PFSK-1 (cell line): ENCODE results near the gene CAPN14.

ENCODE experiments used
- FOXP2 ChIP-seq: optimal IDR thresholded peaks from 2 replicates; pipeline ENCODE3; 2011; ENCODE audit warnings: borderline replicate concordance, control low read depth, inconsistent platforms; ENCODE audit not compliant: insufficient read depth; ENCODE audit errors: extremely low read length, extremely low read depth
- POLR2AphosphoS5 ChIP-seq: IDR thresholded peaks from 2 replicates; pipeline ENCODE4 v1.6.1; 2012; ENCODE audit warnings: low read depth, mild to moderate bottlenecking, control low read depth, low read length, moderate library complexity
- REST ChIP-seq, 2 experiments: IDR thresholded peaks; 2 replicates each; pipeline versions ENCODE4 v1.6.1 to v1.8.0; 2011 to 2012; ENCODE audit warnings: low read depth in 2 of 2, low read length in 2 of 2, control low read depth in 1 of 2, inconsistent platforms in 1 of 2, mild to moderate bottlenecking in 1 of 2, moderate library complexity in 1 of 2; ENCODE audit not compliant: insufficient read depth in 1 of 2
- SIN3A ChIP-seq: IDR thresholded peaks from 2 replicates; pipeline ENCODE4 v1.6.1; 2012; ENCODE audit warnings: mild to moderate bottlenecking, low read length, moderate library complexity, borderline replicate concordance; ENCODE audit not compliant: insufficient read depth
- TAF1 ChIP-seq: IDR thresholded peaks from 2 replicates; pipeline ENCODE4 v1.6.1; 2012; ENCODE audit warnings: low read length, control low read depth, borderline replicate concordance; ENCODE audit not compliant: insufficient read depth

The CAPN14 gene

DNA sequence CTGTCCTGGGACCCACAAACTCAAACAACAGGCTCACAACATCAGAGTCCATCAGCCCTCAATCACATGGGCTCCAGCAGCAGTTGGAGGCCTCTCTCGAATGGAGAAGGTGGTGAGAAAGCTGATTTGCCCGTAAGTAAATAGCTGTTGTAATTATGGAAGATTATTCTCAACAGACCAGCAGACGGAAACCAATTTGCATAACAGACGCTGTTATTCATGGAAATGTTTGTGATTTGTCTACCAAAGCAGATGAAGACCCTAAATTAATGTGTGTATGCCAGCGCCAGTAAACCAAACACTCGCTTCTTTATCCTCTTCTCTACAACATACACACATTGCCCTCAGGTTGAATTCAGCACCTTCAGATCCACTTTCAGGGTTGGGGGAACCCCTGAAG lies 55.7 kb downstream of the CAPN14 start:
- TF ChIP-seq REST (IDR thresholded peaks at IDR 0.05; ENCODE audit: insufficient read depth in 1 of 2, low read depth in 2 of 2, low read length in 2 of 2) (no peak), SIN3A (no peak), POLR2AphosphoS5 (no peak), FOXP2 (no peak), TAF1 (no peak)

GRCh38 chr2:31151501-31151900 lies 65.8 kb downstream of the CAPN14 start:
- TF ChIP-seq SIN3A (no peak), POLR2AphosphoS5 (no peak), FOXP2 (no peak), TAF1 (no peak), REST (IDR thresholded peaks at IDR 0.05; ENCODE audit: insufficient read depth in 1 of 2, low read depth in 2 of 2, low read length in 2 of 2) (no peak)

DNA sequence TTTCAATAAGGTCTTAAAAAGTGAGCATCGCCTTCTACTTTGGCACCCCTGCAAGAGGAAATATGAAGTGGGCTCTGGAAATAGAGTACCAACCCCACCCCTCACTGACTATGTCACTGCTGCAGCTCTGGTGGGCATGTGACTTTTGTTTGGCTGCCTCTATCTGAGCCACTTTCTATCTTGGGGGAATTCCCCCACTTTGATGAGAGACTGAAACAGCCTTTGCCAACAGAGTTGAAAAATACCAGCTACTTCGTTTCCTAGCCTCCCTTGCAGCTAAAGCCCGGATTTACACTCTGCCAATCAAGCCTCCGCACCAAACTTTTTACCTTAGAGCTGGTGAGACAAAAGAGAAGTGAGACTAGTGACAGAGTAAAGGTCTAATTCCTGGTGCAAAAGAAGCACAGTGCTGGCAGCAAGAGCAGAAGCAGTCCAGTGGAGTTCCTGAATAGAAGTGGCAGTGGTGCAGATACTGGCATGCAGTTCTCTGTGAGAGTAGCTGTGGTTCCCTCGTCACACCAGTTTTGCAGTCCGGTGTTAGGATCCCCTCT lies 67.1 kb downstream of the CAPN14 start:
- TF ChIP-seq SIN3A, result no peak
- TF ChIP-seq FOXP2, result no peak
- no peak for TF ChIP-seq POLR2AphosphoS5
- TF ChIP-seq REST (IDR thresholded peaks at IDR 0.05; ENCODE audit: insufficient read depth in 1 of 2, low read depth in 2 of 2, low read length in 2 of 2), result no peak
- no peak for TF ChIP-seq TAF1

- no peak for TF ChIP-seq FOXP2
- TF ChIP-seq SIN3A, result no peak
- TF ChIP-seq TAF1, result no peak
- TF ChIP-seq POLR2AphosphoS5, result no peak
- no peak for TF ChIP-seq REST (IDR thresholded peaks at IDR 0.05; ENCODE audit: insufficient read depth in 1 of 2, low read depth in 2 of 2, low read length in 2 of 2)
These were observed 68.8 kb downstream of the CAPN14 start for GRCh38 chr2:31148514-31148913.

GRCh38 chr2:31147645-31148044 lies 69.7 kb downstream of the CAPN14 start:
- TF ChIP-seq POLR2AphosphoS5 (no peak), REST (IDR thresholded peaks at IDR 0.05; ENCODE audit: insufficient read depth in 1 of 2, low read depth in 2 of 2, low read length in 2 of 2) (no peak), FOXP2 (no peak), TAF1 (no peak), SIN3A (no peak)
